Testis (tissue), 3 donors: Measurements from ENCODE around the gene LRRN4CL. TPM values are rescaled to one million over a fixed set of nuclear protein-coding genes. Genes with fewer than 3 reads are reported as not detected.

Source experiments
- DNase-seq: peaks from one replicate; pipeline ENCODE4 v3.0.0-alpha.2; 2019
- H3K27ac ChIP-seq, 2 donors: fragments of 200-600 bp; sonication (generic); one replicate each; pipeline ENCODE4 v1.5.1; 2019
- H3K27me3 ChIP-seq: fragments of 200-600 bp; sonication (generic); one replicate; pipeline ENCODE4 v1.5.1; 2019
- H3K36me3 ChIP-seq: fragments of 200-600 bp; sonication (generic); one replicate; pipeline ENCODE4 v1.5.1; 2017; ENCODE audit warnings: low read depth; ENCODE audit errors: missing control alignments
- H3K4me1 ChIP-seq: fragments of 200-600 bp; sonication (generic); one replicate; pipeline ENCODE4 v1.5.1; 2019
- H3K4me3 ChIP-seq, 2 donors: fragments of 200-600 bp; sonication (generic); one replicate each; pipeline ENCODE4 v1.5.1; 2017 to 2019
- H3K9me3 ChIP-seq: fragments of 200-600 bp; sonication (generic); one replicate; pipeline ENCODE4 v1.5.1; 2017
- CTCF ChIP-seq, 3 experiments: fragments of 450-650 bp in 2 of 3; fragments of 200-600 bp in 1 of 3; sonication (generic) in 1 of 3; IDR thresholded peaks; one replicate each; pipeline ENCODE4 v1.5.1; 2016 to 2019; ENCODE audit warnings: antibody characterized with exemption in 3 of 3, mild to moderate bottlenecking in 2 of 3, moderate library complexity in 1 of 3
- POLR2A ChIP-seq: fragments of 450-650 bp; IDR thresholded peaks from one replicate; pipeline ENCODE4 v1.6.1; 2017; ENCODE audit warnings: antibody characterized with exemption, mild to moderate bottlenecking, moderate library complexity
- WGBS, 2 donors: methylation state at CpG; one replicate each; pipeline ENCODE4 v1.1.5; 2018; 5-methylcytosine and 5-hydroxymethylcytosine counted together
- intact Hi-C: fragments of 100-400 bp; cut with DNase I; formaldehyde crosslinking; loops from one replicate; pipeline ENCODE4 v1.15.1; 2023; ENCODE audit warnings: low total_unique reads
- polyA plus RNA-seq: library from polyadenylated mRNA; stranded (reverse); fragments of 350-450 nt; fragmentation: Illumina TruSeq; extraction: RNeasy Lipid Tissue Mini Kit (QIAGEN cat#74804); gene quantifications from one replicate; pipeline ENCODE4 v1.2.3, GENCODE V29; 2014; ENCODE audit warnings: low read depth, low replicate concordance; ENCODE audit not compliant: insufficient read depth
- total RNA-seq, 2 donors: library from RNA; depleted of rRNA; stranded (reverse); fragments of >200 nt; gene quantifications; one replicate each; pipeline ENCODE4 v1.2.3, GENCODE V29; 2016

LRRN4CL gene
- total and polyA plus RNA-seq, 3 donors from 2014 or later = 4.7 to 5.6 (median 5.0) TPM

- H3K27me3 ChIP-seq = no peaks in the 10 kb centered on the region
- TF ChIP-seq POLR2A (no peak), CTCF (IDR thresholded peaks at IDR 0.05) (no peak)
- no peak overlapping the region for H3K27ac ChIP-seq
- H3K4me3 ChIP-seq = no peak overlapping the region
- no peak for DNase-seq
- WGBS, 2 donors = 92% methylated on average over 24 of the region's 24 CpGs
- no peaks in the 10 kb centered on the region for H3K9me3 ChIP-seq
- H3K4me1 ChIP-seq = peaks cover 2% of the 10 kb centered on the region
- H3K36me3 ChIP-seq = no peaks in the 10 kb centered on the region
- intact Hi-C loops = no loop called here
These were observed 26.1 kb upstream of the LRRN4CL start for GRCh38 chr11:62715150-62716130.

GRCh38 chr11:62713343-62713742 is 24.0 kb upstream of the LRRN4CL start:
- no peak overlapping the region for H3K27ac ChIP-seq
- H3K36me3 ChIP-seq = no peaks in the 10 kb centered on the region
- H3K9me3 ChIP-seq = no peaks in the 10 kb centered on the region
- TF ChIP-seq CTCF (IDR thresholded peaks at IDR 0.05) (no peak), POLR2A (no peak)
- no peaks in the 10 kb centered on the region for H3K27me3 ChIP-seq
- H3K4me3 ChIP-seq = no peak overlapping the region
- H3K4me1 ChIP-seq = peaks cover 16% of the 10 kb centered on the region
- intact Hi-C loops = no loop called here
- WGBS, 2 donors = 81 to 83% methylated on average over 2 of the region's 2 CpGs
- no peak for DNase-seq

GRCh38 chr11:62712861-62713260 is 23.5 kb upstream of the LRRN4CL start:
- H3K27me3 ChIP-seq = no peaks in the 10 kb centered on the region
- no peaks in the 10 kb centered on the region for H3K9me3 ChIP-seq
- H3K4me3 ChIP-seq = no peak overlapping the region
- H3K4me1 ChIP-seq = peaks cover 21% of the 10 kb centered on the region
- no peaks in the 10 kb centered on the region for H3K36me3 ChIP-seq
- H3K27ac ChIP-seq = no peak overlapping the region
- intact Hi-C loops = no loop called here
- no peak for DNase-seq
- TF ChIP-seq CTCF (IDR thresholded peaks at IDR 0.05) (no peak), POLR2A (no peak)
- 64 to 75% methylated on average over 3 of the region's 3 CpGs for WGBS, 2 donors

- no peak for DNase-seq
- Histone ChIP-seq H3K27ac (no peak overlapping the region), H3K4me3 (no peak overlapping the region)
These were observed 23.0 kb upstream of the LRRN4CL start for GRCh38 chr11:62712276-62712812.

More at GRCh38 chr11:62712276-62712812, 23.0 kb upstream of the LRRN4CL start:
- TF ChIP-seq POLR2A (no peak), CTCF (IDR thresholded peaks at IDR 0.05) (no peak)
- Histone ChIP-seq H3K27me3 (no peaks in the 10 kb centered on the region), H3K36me3 (no peaks in the 10 kb centered on the region), H3K4me1 (peaks cover 26% of the 10 kb centered on the region), H3K9me3 (no peaks in the 10 kb centered on the region)
- WGBS, 2 donors = 74 to 86% methylated on average over 6 of the region's 6 CpGs
- intact Hi-C loops = no loop called here
